ENCODE data around the gene SULT4A1. TPM values are rescaled to one million over a fixed set of nuclear protein-coding genes. Genes with fewer than 3 reads are reported as not detected.
A peak's percentile ranks its signal among the peaks of the same experiment; 100 is the strongest.

SULT4A1 gene
- total and polyA plus RNA-seq, 10 donors: 0.35 to 5.1 (median 1.7) TPM

DNA sequence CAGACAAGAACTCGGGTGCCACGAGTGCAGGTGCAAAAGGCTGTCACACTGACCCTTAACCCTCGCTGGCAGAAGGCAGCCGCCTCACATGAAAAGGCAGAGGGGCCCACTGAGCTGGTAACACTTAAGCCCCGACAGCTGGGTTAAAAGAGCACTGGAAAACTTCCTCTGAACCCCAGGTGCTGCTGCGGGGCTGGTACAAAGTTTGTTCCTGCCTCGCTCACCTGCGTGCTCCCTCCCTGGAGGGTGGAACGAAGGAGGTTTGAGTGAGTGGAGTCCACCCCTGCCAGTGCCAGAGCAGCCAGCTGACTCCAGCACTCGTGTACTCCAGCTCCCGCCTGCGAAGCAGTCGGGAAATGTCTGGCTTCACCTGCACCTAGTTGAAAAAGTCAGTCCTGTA is 12.6 kb downstream of the SULT4A1 start:
- TF ChIP-seq, protein P1, sequence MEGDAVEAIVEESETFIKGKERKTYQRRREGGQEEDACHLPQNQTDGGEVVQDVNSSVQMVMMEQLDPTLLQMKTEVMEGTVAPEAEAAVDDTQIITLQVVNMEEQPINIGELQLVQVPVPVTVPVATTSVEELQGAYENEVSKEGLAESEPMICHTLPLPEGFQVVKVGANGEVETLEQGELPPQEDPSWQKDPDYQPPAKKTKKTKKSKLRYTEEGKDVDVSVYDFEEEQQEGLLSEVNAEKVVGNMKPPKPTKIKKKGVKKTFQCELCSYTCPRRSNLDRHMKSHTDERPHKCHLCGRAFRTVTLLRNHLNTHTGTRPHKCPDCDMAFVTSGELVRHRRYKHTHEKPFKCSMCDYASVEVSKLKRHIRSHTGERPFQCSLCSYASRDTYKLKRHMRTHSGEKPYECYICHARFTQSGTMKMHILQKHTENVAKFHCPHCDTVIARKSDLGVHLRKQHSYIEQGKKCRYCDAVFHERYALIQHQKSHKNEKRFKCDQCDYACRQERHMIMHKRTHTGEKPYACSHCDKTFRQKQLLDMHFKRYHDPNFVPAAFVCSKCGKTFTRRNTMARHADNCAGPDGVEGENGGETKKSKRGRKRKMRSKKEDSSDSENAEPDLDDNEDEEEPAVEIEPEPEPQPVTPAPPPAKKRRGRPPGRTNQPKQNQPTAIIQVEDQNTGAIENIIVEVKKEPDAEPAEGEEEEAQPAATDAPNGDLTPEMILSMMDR (IDR thresholded peaks at IDR 0.05 in 8 of 11, conservative IDR thresholded peaks at IDR 0.05 in 3 of 11): no peak
- DNase-seq: peak; percentile 60
- Histone ChIP-seq H3K9me3 (no peaks in the 10 kb centered on the region), H3K4me1 (peaks cover 0 to 3% (median 0%) of the 10 kb centered on the region in 6 donors), H3K27me3 (replicated peaks in 1 of 7) (peaks cover 0 to 67% (median 7%) of the 10 kb centered on the region in 7 donors), H3K4me3 (no peak overlapping the region), H3K27ac (peak overlapping the region in 5 of 8 donors; percentile 20 to 62 (median 44)), H3K36me3 (no peaks in the 10 kb centered on the region)
- WGBS, 5 donors: 77 to 87% (median 85%) methylated on average over 13 of the region's 13 CpGs
- intact Hi-C loops (cut with DNase I; ENCODE audit: low total_unique reads): no loop called here

DNA sequence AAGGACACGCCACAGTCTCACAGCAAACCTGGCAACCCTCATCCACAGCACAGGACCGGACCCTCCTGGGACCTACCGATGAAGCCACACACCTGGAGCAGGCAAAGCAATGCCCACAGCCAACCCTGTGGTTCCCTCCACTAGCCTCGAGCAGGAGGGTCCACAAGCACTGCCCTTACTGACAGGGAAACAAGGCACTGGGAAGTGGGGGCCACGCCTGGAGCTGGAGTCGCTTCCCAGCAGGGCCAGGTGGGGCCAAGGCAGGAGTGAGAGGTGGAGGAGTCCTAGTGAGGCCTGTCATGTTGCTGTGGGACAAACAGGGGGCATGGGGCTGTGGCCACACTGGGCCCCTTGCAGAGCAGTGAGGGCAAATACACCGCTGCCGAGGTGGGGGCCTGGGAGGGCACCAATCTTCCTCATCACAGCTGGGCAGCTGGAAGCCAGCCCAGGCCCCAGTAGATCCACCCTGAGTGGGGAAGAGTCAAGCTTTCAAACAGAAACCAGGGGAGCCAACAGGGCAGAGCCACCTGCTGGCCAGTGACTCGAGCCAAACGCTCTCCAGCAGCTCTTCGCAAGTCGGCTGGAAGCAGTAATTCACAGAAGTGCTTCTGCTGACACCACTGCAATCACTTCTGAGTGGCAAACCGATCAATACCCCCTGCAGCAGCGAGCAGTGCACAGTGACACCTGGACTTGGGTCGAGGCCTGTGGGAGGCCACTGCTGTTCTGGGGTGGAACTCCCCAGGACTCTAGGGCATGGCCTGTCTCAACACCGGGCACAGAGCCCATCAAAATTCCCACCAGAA is 13.7 kb downstream of the SULT4A1 start:
- 57 to 67% (median 60%) methylated on average over 15 to 16 of the region's 16 CpGs for WGBS, 5 donors
- Histone ChIP-seq H3K9me3 (no peaks in the 10 kb centered on the region), H3K27me3 (replicated peaks in 1 of 7) (peaks cover 0 to 63% (median 7%) of the 10 kb centered on the region in 7 donors), H3K4me1 (peaks cover 0 to 3% (median 0%) of the 10 kb centered on the region in 6 donors), H3K27ac (peak overlapping the region in 2 of 8 donors; percentile 8 to 44), H3K36me3 (no peaks in the 10 kb centered on the region), H3K4me3 (no peak overlapping the region)
- intact Hi-C loops (cut with DNase I; ENCODE audit: low total_unique reads): no loop called here
- peak; percentile 63 for DNase-seq
- no peak for TF ChIP-seq POLR2A (IDR thresholded peaks at IDR 0.05)
- TF ChIP-seq, protein P1 (IDR thresholded peaks at IDR 0.05 in 8 of 11, conservative IDR thresholded peaks at IDR 0.05 in 3 of 11): no peak
- no peak for TF ChIP-seq POLR2AphosphoS5 (IDR thresholded peaks at IDR 0.05)

DNA sequence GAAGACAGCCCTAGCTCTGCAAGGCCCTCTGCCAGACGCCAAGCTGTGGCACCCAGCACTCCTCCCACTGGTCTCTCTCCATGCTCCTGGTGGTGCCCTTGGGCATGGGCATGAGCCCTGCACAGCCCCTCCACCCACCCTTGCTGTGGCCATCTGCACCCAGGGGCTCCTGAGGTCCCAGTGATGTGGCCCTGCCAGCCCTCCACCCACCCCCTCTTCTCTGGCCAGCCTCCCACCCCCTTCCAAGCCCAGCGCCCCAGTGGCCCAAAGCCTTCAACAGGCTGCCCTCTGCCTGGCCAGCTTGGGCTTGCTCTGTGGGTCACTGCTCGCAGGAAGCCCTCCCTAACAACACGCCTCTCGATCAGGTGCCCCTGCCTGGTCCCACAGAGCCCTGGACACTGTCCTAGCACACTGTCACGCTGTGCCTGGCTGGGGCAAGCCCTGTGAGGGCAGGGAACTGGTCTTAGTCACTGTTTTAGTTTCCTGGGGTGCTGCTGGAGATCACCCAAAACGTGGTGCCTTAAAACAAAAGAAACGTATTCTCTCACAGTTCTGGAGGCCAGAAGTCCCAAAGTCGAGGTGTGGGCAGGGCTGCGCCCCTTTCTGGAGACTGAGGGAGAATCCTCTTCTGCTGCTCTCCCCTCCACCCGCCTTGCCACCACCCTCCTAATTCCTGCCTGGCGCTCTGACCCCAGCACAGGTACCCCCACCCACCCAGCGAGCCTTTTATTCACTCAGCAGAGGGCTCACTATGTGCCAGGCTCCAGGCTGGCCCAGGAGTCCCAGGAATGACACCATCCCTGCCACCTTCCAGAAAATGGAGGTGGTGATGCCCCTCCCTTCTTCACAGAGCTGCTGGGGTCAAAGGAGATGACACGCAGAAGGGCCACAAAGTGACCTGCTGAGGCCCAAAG is 14.7 kb downstream of the SULT4A1 start:
- Histone ChIP-seq H3K4me3 (no peak overlapping the region), H3K4me1 (peaks cover 0 to 1% (median 0%) of the 10 kb centered on the region in 6 donors), H3K27me3 (replicated peaks in 1 of 7) (peaks cover 0 to 60% (median 7%) of the 10 kb centered on the region in 7 donors), H3K36me3 (no peaks in the 10 kb centered on the region), H3K9me3 (no peaks in the 10 kb centered on the region), H3K27ac (no peak overlapping the region)
- TF ChIP-seq, protein P1 (IDR thresholded peaks at IDR 0.05 in 8 of 11, conservative IDR thresholded peaks at IDR 0.05 in 3 of 11): no peak
- TF ChIP-seq POLR2AphosphoS5 (IDR thresholded peaks at IDR 0.05) (no peak), POLR2A (IDR thresholded peaks at IDR 0.05) (no peak)
- WGBS, 5 donors: 77 to 89% (median 83%) methylated on average over 9 to 14 of the region's 14 CpGs
- peak; percentile 55 for DNase-seq
- intact Hi-C loops (cut with DNase I; ENCODE audit: low total_unique reads): no loop called here

Data from spleen (tissue), 11 donors.